MCF 10A (cell line): ENCODE results near the gene BOC. TPM values are rescaled to one million over a fixed set of nuclear protein-coding genes. Genes with fewer than 3 reads are reported as not detected.
A peak's percentile ranks its signal among the peaks of the same experiment; 100 is the strongest.

ENCODE experiments used
- BruUV-seq: library from RNA; stranded (reverse); fragments of 400-500 nt; replicated peaks from 2 replicates; lab custom pipeline; 2021; lab: Mats Ljungman, UMichigan
- CTCF ChIA-PET: fragments of 300-600 bp; sonication (Branson Sonifier 250); formaldehyde crosslinking; extraction: SDS; loops from one replicate; lab custom pipeline; 2021; ENCODE audit warnings: antibody characterized with exemption, inconsistent platforms; lab: Yijun Ruan, JAX
- POLR2A ChIA-PET: fragments of 300-600, 350-650 bp; sonication (Branson Sonifier 250); formaldehyde crosslinking; extraction: SDS; loops from one replicate; lab custom pipeline; 2020; ENCODE audit warnings: antibody characterized with exemption, inconsistent platforms; lab: Yijun Ruan, JAX
- DNase-seq: peaks from one replicate; pipeline ENCODE4 v3.0.0-alpha.2; 2018; ENCODE audit not compliant: unreplicated experiment
- H3K27ac Mint-ChIP-seq: one replicate; pipeline ENCODE4 v1.8.0; 2022; ENCODE audit warnings: mild to moderate bottlenecking, low read depth, mixed read lengths; ENCODE audit not compliant: unreplicated experiment
- H3K27me3 Mint-ChIP-seq: one replicate; pipeline ENCODE4 v1.8.0; 2022; ENCODE audit warnings: mixed read lengths; ENCODE audit not compliant: insufficient read depth, unreplicated experiment
- H3K36me3 Mint-ChIP-seq: one replicate; pipeline ENCODE4 v1.8.0; 2022; ENCODE audit warnings: mild to moderate bottlenecking, moderate library complexity, mixed read lengths; ENCODE audit not compliant: insufficient read depth, unreplicated experiment
- H3K4me1 Mint-ChIP-seq: one replicate; pipeline ENCODE4 v1.8.0; 2022; ENCODE audit warnings: mixed read lengths; ENCODE audit not compliant: insufficient read depth, unreplicated experiment
- H3K4me3 Mint-ChIP-seq: one replicate; pipeline ENCODE4 v1.8.0; 2022; ENCODE audit warnings: mild to moderate bottlenecking, moderate library complexity, mixed read lengths; ENCODE audit not compliant: unreplicated experiment
- H3K9me3 Mint-ChIP-seq: one replicate; pipeline ENCODE4 v1.8.0; 2022; ENCODE audit warnings: mixed read lengths; ENCODE audit not compliant: unreplicated experiment
- CTCF ChIP-seq: fragments of 200-600 bp; IDR thresholded peaks from one replicate; pipeline ENCODE4 v1.8.0; 2022; ENCODE audit warnings: antibody characterized with exemption, mild to moderate bottlenecking; ENCODE audit not compliant: unreplicated experiment
- intact Hi-C: fragments of 100-400 bp; cut with micrococcal nuclease; formaldehyde crosslinking; loops from 2 replicates; pipeline ENCODE4 v1.14.1; 2022
- total RNA-seq: library from RNA; stranded (reverse); gene quantifications from 2 replicates; pipeline ENCODE4 v1.2.3, GENCODE V29; 2022

BOC gene
- total RNA-seq, 1 experiment from 2014 or later: 1.8 TPM

- POLR2A ChIA-PET: no interaction called here
- intact Hi-C loops: no loop called here
- no peak for TF ChIP-seq CTCF
- no peak for DNase-seq
- Mint-ChIP-seq H3K27ac (no peak overlapping the region), H3K36me3 (no peaks in the 10 kb centered on the region), H3K4me1 (no peaks in the 10 kb centered on the region), H3K4me3 (no peak overlapping the region), H3K27me3 (no peaks in the 10 kb centered on the region), H3K9me3 (no peaks in the 10 kb centered on the region)
- BruUV-seq: no TSS peak
- CTCF ChIA-PET: interaction anchor here (1.2 to 1.5 kb wide), 3 partner anchors 10 to 102 kb away, joined by 3 to 5 read pairs (median 5); no protein-coding TSS in a partner anchor
Observed at GRCh38 chr3:113275583-113275928, 64.2 kb downstream of the BOC start.

GRCh38 chr3:113275929-113276750, 64.8 kb downstream of the BOC start:
- DNase-seq: peak; percentile 54
- POLR2A ChIA-PET: no interaction called here

GRCh38 chr3:113276751-113277080, 65.4 kb downstream of the BOC start:
- ChIA-PET CTCF (interaction anchor here (0.6 to 2.3 kb wide), 4 partner anchors 12 to 241 kb away, joined by 3 to 9 read pairs (median 4); no protein-coding TSS in a partner anchor), POLR2A (no interaction called here)
- Mint-ChIP-seq H3K27me3 (no peaks in the 10 kb centered on the region), H3K36me3 (no peaks in the 10 kb centered on the region), H3K4me1 (no peaks in the 10 kb centered on the region), H3K27ac (no peak overlapping the region), H3K4me3 (no peak overlapping the region), H3K9me3 (no peaks in the 10 kb centered on the region)
- DNase-seq: no peak
- BruUV-seq: no TSS peak
- TF ChIP-seq CTCF: no peak
- intact Hi-C loops: no loop called here

More at GRCh38 chr3:113275929-113276750, 64.8 kb downstream of the BOC start:
- Mint-ChIP-seq H3K36me3 (no peaks in the 10 kb centered on the region), H3K27me3 (no peaks in the 10 kb centered on the region), H3K27ac (no peak overlapping the region), H3K4me3 (no peak overlapping the region), H3K9me3 (no peaks in the 10 kb centered on the region), H3K4me1 (no peaks in the 10 kb centered on the region)
- no peak for TF ChIP-seq CTCF
- intact Hi-C loops: no loop called here
- BruUV-seq: no TSS peak
- CTCF ChIA-PET: interaction anchor here (0.6 to 2.3 kb wide), 4 partner anchors 12 to 240 kb away, joined by 3 to 9 read pairs (median 4); no protein-coding TSS in a partner anchor

GRCh38 chr3:113277414-113277813, 66.1 kb downstream of the BOC start:
- peaks cover 3% of the 10 kb centered on the region for H3K36me3 Mint-ChIP-seq
- ChIA-PET POLR2A (no interaction called here), CTCF (interaction anchor here (0.9 to 2.6 kb wide), 4 partner anchors 11 to 141 kb away, joined by 3 to 11 read pairs (median 6); no protein-coding TSS in a partner anchor)
- no peak overlapping the region for H3K4me3 Mint-ChIP-seq
- H3K9me3 Mint-ChIP-seq: no peaks in the 10 kb centered on the region
- H3K27ac Mint-ChIP-seq: no peak overlapping the region
- no peak for DNase-seq
- intact Hi-C loops: no loop called here
- BruUV-seq: no TSS peak
- TF ChIP-seq CTCF: no peak
- no peaks in the 10 kb centered on the region for H3K27me3 Mint-ChIP-seq
- H3K4me1 Mint-ChIP-seq: no peaks in the 10 kb centered on the region
